Thoracic aorta (tissue), 2 donors: ENCODE results near the gene CACNA2D4. TPM values are rescaled to one million over a fixed set of nuclear protein-coding genes. Genes with fewer than 3 reads are reported as not detected.

ENCODE experiments used
- ATAC-seq: fragments of 150-250 bp; one replicate; pipeline ENCODE4 v1.8.0; 2017; ENCODE audit warnings: low read depth; ENCODE audit not compliant: insufficient number of reproducible peaks, low FRiP score
- DNase-seq: peaks from one replicate; pipeline ENCODE4 v3.0.0-alpha.2; 2020; ENCODE audit warnings: low spot score
- H3K27ac ChIP-seq, 2 donors: fragments of 200-600 bp; sonication (generic); 1 replicate in 1 of 2; 2 replicates in 1 of 2; pipeline ENCODE4 v1.5.1; 2016; ENCODE audit warnings: mild to moderate bottlenecking in 2 of 2, moderate library complexity in 2 of 2
- H3K27me3 ChIP-seq: fragments of 200-600 bp; sonication (generic); replicated peaks from 2 replicates; pipeline ENCODE4 v1.6.0; 2016; ENCODE audit warnings: mild to moderate bottlenecking; ENCODE audit not compliant: insufficient read depth
- H3K36me3 ChIP-seq: fragments of 200-600 bp; sonication (generic); one replicate; pipeline ENCODE4 v1.5.1; 2016
- H3K4me1 ChIP-seq, 2 donors: fragments of 200-600 bp; sonication (generic); 1 replicate in 1 of 2; 2 replicates in 1 of 2; pipeline versions ENCODE4 v1.5.1 to v1.6.0; 2016; ENCODE audit warnings: low read depth in 2 of 2, mild to moderate bottlenecking in 1 of 2; ENCODE audit not compliant: control insufficient read depth in 1 of 2
- H3K4me3 ChIP-seq: fragments of 200-600 bp; sonication (generic); 2 replicates; pipeline ENCODE4 v1.5.1; 2016; ENCODE audit warnings: mild to moderate bottlenecking
- H3K9me3 ChIP-seq: fragments of 200-600 bp; sonication (generic); 2 replicates; pipeline ENCODE4 v1.5.1; 2016
- CTCF ChIP-seq: fragments of 200-600 bp; sonication (generic); IDR thresholded peaks from one replicate; pipeline ENCODE4 v1.5.1; 2019; ENCODE audit warnings: antibody characterized with exemption
- total RNA-seq, 2 donors: library from RNA; depleted of rRNA; stranded (reverse); fragments of >200 nt; gene quantifications; one replicate each; pipeline versions ENCODE4 v1.1.0 to v1.2.3, GENCODE V29; 2016

Gene CACNA2D4
- total RNA-seq, 2 donors from 2014 or later = 8.7 to 12.3 TPM

- ATAC-seq (no peak), DNase-seq (no peak)
- no peak for TF ChIP-seq CTCF
- H3K4me1 ChIP-seq = no peaks in the 10 kb centered on the region
- no peak overlapping the region for H3K27ac ChIP-seq
- H3K4me3 ChIP-seq = no peak overlapping the region
- no peaks in the 10 kb centered on the region for H3K27me3 ChIP-seq
- no peaks in the 10 kb centered on the region for H3K9me3 ChIP-seq
- H3K36me3 ChIP-seq = no peaks in the 10 kb centered on the region
Measured at GRCh38 chr12:1826867-1827705, 91.4 kb downstream of the CACNA2D4 start.

GRCh38 chr12:1826401-1826800 lies 92.1 kb downstream of the CACNA2D4 start:
- DNase-seq = no peak
- Histone ChIP-seq H3K4me3 (no peak overlapping the region), H3K27ac (no peak overlapping the region), H3K4me1 (no peaks in the 10 kb centered on the region), H3K36me3 (no peaks in the 10 kb centered on the region), H3K27me3 (no peaks in the 10 kb centered on the region), H3K9me3 (no peaks in the 10 kb centered on the region)
- ATAC-seq = no peak
- no peak for TF ChIP-seq CTCF

GRCh38 chr12:1825382-1826102 lies 92.9 kb downstream of the CACNA2D4 start:
- TF ChIP-seq CTCF = no peak
- Histone ChIP-seq H3K27me3 (peaks cover 7% of the 10 kb centered on the region), H3K36me3 (no peaks in the 10 kb centered on the region), H3K4me3 (no peak overlapping the region), H3K4me1 (peaks cover 0 to 2% of the 10 kb centered on the region in 2 donors), H3K27ac (no peak overlapping the region), H3K9me3 (no peaks in the 10 kb centered on the region)
- DNase-seq (no peak), ATAC-seq (no peak)

GRCh38 chr12:1823237-1823636 lies 95.2 kb downstream of the CACNA2D4 start:
- peaks cover 8% of the 10 kb centered on the region for H3K27me3 ChIP-seq
- no peak overlapping the region for H3K4me3 ChIP-seq
- TF ChIP-seq CTCF = no peak
- no peak for ATAC-seq
- H3K36me3 ChIP-seq = no peaks in the 10 kb centered on the region
- H3K9me3 ChIP-seq = no peaks in the 10 kb centered on the region
- H3K27ac ChIP-seq = no peak overlapping the region
- peaks cover 0 to 3% of the 10 kb centered on the region in 2 donors for H3K4me1 ChIP-seq
- no peak for DNase-seq

GRCh38 chr12:1822699-1823098 lies 95.8 kb downstream of the CACNA2D4 start:
- H3K9me3 ChIP-seq = no peaks in the 10 kb centered on the region
- no peak overlapping the region for H3K4me3 ChIP-seq
- no peak overlapping the region for H3K27ac ChIP-seq
- no peaks in the 10 kb centered on the region for H3K36me3 ChIP-seq
- no peak for DNase-seq
- no peak for TF ChIP-seq CTCF
- no peak for ATAC-seq
- H3K27me3 ChIP-seq = peaks cover 8% of the 10 kb centered on the region
- peaks cover 0 to 3% of the 10 kb centered on the region in 2 donors for H3K4me1 ChIP-seq
